KMS-11 (cell line): Measurements from ENCODE around the gene FXR1.

Source experiments
- H2AFZ ChIP-seq: fragments of 200-600 bp; sonication (generic); 2 replicates; pipeline ENCODE4 v1.6.1; 2016; ENCODE audit warnings: antibody characterized with exemption, mixed run types, low read depth
- H3K27ac ChIP-seq: fragments of 200-600 bp; sonication (generic); 2 replicates; pipeline ENCODE4 v1.6.1; 2016; ENCODE audit warnings: mild to moderate bottlenecking, mixed run types
- H3K27me3 ChIP-seq: fragments of 200-600 bp; sonication (generic); 2 replicates; pipeline ENCODE4 v1.6.1; 2017; ENCODE audit warnings: mild to moderate bottlenecking, low read depth, mixed run types, moderate library complexity; ENCODE audit not compliant: insufficient read depth
- H3K36me3 ChIP-seq: fragments of 200-600 bp; sonication (generic); 2 replicates; pipeline ENCODE4 v1.6.1; 2017; ENCODE audit warnings: mild to moderate bottlenecking, mixed run types; ENCODE audit not compliant: insufficient read depth
- H3K4me1 ChIP-seq: fragments of 200-600 bp; sonication (generic); 2 replicates; pipeline ENCODE4 v1.6.1; 2016; ENCODE audit warnings: mild to moderate bottlenecking, low read depth, mixed run types; ENCODE audit not compliant: poor library complexity, severe bottlenecking
- H3K4me2 ChIP-seq: fragments of 200-600 bp; sonication (generic); 2 replicates; pipeline ENCODE4 v1.7.0; 2016; ENCODE audit warnings: mild to moderate bottlenecking, mixed run types
- H3K4me3 ChIP-seq: fragments of 200-600 bp; sonication (generic); IDR thresholded peaks from 2 replicates; pipeline ENCODE4 v1.6.1; 2017; ENCODE audit warnings: low read depth, low read length, mixed read lengths; ENCODE audit not compliant: insufficient read depth
- H3K79me2 ChIP-seq: fragments of 200-600 bp; sonication (generic); 2 replicates; pipeline ENCODE4 v1.6.1; 2016; ENCODE audit warnings: low read depth, mixed run types; ENCODE audit not compliant: insufficient read depth
- H3K9ac ChIP-seq: fragments of 200-600 bp; sonication (generic); 2 replicates; pipeline ENCODE4 v1.6.1; 2016; ENCODE audit warnings: mild to moderate bottlenecking, mixed run types
- H4K20me1 ChIP-seq: fragments of 200-600 bp; sonication (generic); 2 replicates; pipeline ENCODE4 v1.6.1; 2016; ENCODE audit warnings: mild to moderate bottlenecking, mixed run types; ENCODE audit not compliant: insufficient read depth
- TF ChIP-seq, protein P1 (sequence below): fragments of 200-600 bp; sonication (generic); conservative IDR thresholded peaks from 2 replicates; pipeline ENCODE4 v1.6.1; 2017; ENCODE audit warnings: low read depth, mild to moderate bottlenecking, antibody characterized with exemption, low read length, moderate library complexity, mixed read lengths

The FXR1 gene

DNA sequence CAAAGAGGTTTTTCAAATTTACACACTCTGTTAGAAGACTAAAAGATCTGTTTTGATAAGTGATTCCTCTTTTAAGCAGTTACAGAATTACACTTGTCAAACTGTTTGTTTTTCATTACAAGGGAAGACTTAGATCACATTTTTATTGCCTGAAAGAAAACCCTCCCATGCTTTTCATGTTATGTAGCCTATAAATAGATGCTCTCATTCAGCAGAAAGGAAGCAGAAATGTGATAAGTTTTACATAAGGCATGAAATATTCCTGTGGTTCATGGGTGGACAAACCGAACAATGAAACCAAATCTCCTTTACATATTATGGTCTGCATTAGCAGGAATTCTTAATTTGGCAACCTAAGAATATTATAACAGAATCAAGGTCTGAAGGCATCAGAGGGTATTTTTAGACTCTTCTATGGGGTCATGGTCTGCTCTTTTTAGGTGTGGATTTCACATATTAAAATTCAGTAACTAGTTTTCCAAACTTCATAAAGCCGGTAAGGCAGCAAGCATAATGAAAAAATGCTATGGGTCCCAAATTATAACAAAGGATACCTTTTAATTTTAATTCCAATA, 37.3 kb upstream of the FXR1 start:
- H3K4me2 ChIP-seq = no peak overlapping the region
- no peaks in the 10 kb centered on the region for H3K79me2 ChIP-seq
- H3K9ac ChIP-seq = no peak overlapping the region
- no peak overlapping the region for H2AFZ ChIP-seq
- TF ChIP-seq, protein P1, sequence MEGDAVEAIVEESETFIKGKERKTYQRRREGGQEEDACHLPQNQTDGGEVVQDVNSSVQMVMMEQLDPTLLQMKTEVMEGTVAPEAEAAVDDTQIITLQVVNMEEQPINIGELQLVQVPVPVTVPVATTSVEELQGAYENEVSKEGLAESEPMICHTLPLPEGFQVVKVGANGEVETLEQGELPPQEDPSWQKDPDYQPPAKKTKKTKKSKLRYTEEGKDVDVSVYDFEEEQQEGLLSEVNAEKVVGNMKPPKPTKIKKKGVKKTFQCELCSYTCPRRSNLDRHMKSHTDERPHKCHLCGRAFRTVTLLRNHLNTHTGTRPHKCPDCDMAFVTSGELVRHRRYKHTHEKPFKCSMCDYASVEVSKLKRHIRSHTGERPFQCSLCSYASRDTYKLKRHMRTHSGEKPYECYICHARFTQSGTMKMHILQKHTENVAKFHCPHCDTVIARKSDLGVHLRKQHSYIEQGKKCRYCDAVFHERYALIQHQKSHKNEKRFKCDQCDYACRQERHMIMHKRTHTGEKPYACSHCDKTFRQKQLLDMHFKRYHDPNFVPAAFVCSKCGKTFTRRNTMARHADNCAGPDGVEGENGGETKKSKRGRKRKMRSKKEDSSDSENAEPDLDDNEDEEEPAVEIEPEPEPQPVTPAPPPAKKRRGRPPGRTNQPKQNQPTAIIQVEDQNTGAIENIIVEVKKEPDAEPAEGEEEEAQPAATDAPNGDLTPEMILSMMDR = no peak
- no peak overlapping the region for H3K27ac ChIP-seq
- H3K36me3 ChIP-seq = no peaks in the 10 kb centered on the region
- no peaks in the 10 kb centered on the region for H3K27me3 ChIP-seq
- no peaks in the 10 kb centered on the region for H3K4me1 ChIP-seq
- H4K20me1 ChIP-seq = no peaks in the 10 kb centered on the region
- no peak overlapping the region for H3K4me3 ChIP-seq

DNA sequence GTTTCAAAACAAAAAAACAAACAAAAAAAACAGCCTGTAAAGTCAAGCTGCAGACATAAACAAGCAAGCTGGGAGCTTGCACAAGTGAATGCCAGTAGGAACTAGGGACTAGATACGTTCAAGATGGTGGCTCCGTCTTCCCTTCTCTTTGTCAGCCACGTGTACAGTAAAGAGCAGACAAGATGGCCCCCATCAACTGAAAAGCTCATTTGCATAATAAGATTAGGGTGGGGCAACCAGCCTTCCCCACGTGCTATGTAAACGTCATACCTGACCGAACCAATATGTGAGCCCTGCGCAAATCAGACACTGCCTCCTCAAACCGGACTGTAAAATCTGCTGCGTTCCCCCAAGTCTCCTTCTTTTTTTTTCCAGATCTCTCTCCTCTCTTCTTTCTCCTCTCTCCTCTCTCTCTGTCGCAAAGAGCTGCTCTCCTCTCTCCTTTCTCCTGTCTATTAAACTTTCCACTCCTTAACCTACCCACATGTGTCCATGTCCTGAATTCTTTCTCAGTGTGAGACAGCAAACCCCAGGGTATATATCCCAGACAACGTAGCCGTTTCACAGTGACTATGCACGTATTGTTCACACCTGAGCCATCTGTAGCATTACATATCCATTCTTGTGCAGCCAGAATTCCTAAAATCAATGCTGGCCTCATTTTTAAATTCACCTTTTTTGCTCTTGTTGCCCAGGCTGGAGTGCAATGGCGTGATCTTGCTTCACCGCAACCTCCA, 31.2 kb upstream of the FXR1 start:
- no peak overlapping the region for H3K4me2 ChIP-seq
- no peaks in the 10 kb centered on the region for H4K20me1 ChIP-seq
- TF ChIP-seq, protein P1 = no peak
- H3K27me3 ChIP-seq = no peaks in the 10 kb centered on the region
- H3K4me3 ChIP-seq = no peak overlapping the region
- no peak overlapping the region for H3K9ac ChIP-seq
- no peaks in the 10 kb centered on the region for H3K79me2 ChIP-seq
- no peaks in the 10 kb centered on the region for H3K36me3 ChIP-seq
- no peaks in the 10 kb centered on the region for H3K4me1 ChIP-seq
- no peak overlapping the region for H3K27ac ChIP-seq
- H2AFZ ChIP-seq = no peak overlapping the region

DNA sequence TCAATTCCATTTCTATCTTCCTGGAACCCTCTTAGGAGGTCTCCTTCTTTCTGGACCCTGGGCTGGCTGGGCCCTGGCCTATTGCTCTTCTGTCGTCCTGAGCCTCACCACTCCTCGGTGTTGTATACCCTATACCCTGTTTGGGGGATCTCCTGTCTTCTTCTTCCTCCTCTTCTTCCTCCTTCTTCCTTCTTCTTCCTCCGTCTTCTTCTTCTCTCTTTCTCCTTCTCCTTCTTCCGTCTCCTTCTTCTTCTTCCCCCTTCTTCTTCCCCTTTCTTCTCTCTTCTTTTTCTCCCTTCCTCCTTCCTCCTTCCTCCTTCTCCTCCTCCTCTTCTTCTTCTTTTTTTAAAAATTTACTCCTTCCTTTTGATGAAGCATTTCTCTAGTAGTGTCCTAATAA, 30.4 kb upstream of the FXR1 start:
- no peaks in the 10 kb centered on the region for H3K4me1 ChIP-seq
- H4K20me1 ChIP-seq = no peaks in the 10 kb centered on the region
- no peak overlapping the region for H3K4me2 ChIP-seq
- H3K27me3 ChIP-seq = no peaks in the 10 kb centered on the region
- no peaks in the 10 kb centered on the region for H3K79me2 ChIP-seq
- no peak overlapping the region for H3K9ac ChIP-seq
- TF ChIP-seq, protein P1 = no peak
- H2AFZ ChIP-seq = no peak overlapping the region
- H3K36me3 ChIP-seq = no peaks in the 10 kb centered on the region
- H3K27ac ChIP-seq = no peak overlapping the region
- no peak overlapping the region for H3K4me3 ChIP-seq

DNA sequence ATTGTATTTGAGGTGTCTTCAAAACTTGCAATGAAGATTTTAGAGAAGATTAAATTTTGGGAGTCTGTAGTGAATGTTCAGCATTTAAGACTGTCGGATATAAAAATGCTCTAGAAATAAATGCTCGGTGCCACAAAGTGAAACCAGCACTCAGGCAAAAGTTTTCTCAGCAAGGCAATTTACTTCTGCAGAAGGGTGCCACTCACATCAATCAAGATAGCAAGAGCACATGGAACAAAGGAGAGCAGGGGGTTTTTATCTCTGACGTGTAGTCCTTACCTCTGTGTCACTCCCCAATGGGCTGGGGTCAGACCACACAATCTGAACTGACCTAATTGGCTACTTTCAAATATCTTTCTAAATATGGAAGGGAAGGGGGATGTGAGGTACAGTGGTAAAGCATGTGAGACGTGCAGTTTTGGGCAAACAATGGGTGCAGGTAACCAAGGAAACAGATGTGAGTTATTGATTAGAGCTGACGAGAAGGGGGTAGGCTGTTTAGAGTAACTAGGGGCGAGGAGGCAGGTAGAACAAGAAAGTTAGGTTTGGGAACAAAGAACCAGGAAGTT, 23.4 kb upstream of the FXR1 start:
- H3K9ac ChIP-seq = no peak overlapping the region
- H4K20me1 ChIP-seq = no peaks in the 10 kb centered on the region
- no peak overlapping the region for H3K4me3 ChIP-seq
- TF ChIP-seq, protein P1 = no peak
- H3K27me3 ChIP-seq = no peaks in the 10 kb centered on the region
- H3K79me2 ChIP-seq = no peaks in the 10 kb centered on the region
- H2AFZ ChIP-seq = no peak overlapping the region
- H3K27ac ChIP-seq = no peak overlapping the region
- H3K36me3 ChIP-seq = no peaks in the 10 kb centered on the region
- no peak overlapping the region for H3K4me2 ChIP-seq
- no peaks in the 10 kb centered on the region for H3K4me1 ChIP-seq
